Right lobe of liver (tissue), 6 donors: ENCODE results near the gene RIMBP2. TPM values are rescaled to one million over a fixed set of nuclear protein-coding genes. Genes with fewer than 3 reads are reported as not detected.

Source experiments
- ATAC-seq, 4 donors: fragments of 200-7000 bp; cut with Tn5 transposase; one replicate each; pipeline ENCODE4 v1.9.1; 2020; ENCODE audit warnings: mild to moderate bottlenecking in 4 of 4, moderate library complexity in 4 of 4
- DNase-seq, 3 donors: peaks; one replicate each; pipeline ENCODE4 v3.0.0-alpha.2; 2020
- H3K27ac ChIP-seq, 3 donors: fragments of 200-600 bp; one replicate each; pipeline ENCODE4 v1.8.0; 2022
- H3K27me3 ChIP-seq, 2 donors: fragments of 200-600 bp; one replicate each; pipeline ENCODE4 v1.8.0; 2022
- H3K36me3 ChIP-seq, 4 donors: fragments of 200-600 bp; sonication (generic) in 1 of 4; one replicate each; pipeline versions ENCODE4 v1.5.1 to v1.8.0; 2017 to 2022; ENCODE audit warnings: control low read depth in 1 of 4
- H3K4me1 ChIP-seq, 4 donors: fragments of 200-600 bp; sonication (generic) in 1 of 4; one replicate each; pipeline versions ENCODE4 v1.5.1 to v1.8.0; 2017 to 2022; ENCODE audit warnings: control low read depth in 1 of 4
- H3K4me3 ChIP-seq, 3 donors: fragments of 200-600 bp; one replicate each; pipeline ENCODE4 v1.8.0; 2022
- H3K9me3 ChIP-seq, 4 donors: fragments of 200-600 bp; sonication (generic) in 1 of 4; one replicate each; pipeline versions ENCODE4 v1.5.1 to v1.8.0; 2017 to 2022; ENCODE audit warnings: control low read depth in 1 of 4
- CTCF ChIP-seq, 4 donors: fragments of 200-600 bp in 3 of 4; fragments of 450-650 bp in 1 of 4; IDR thresholded peaks; one replicate each; pipeline versions ENCODE4 v1.5.1 to v1.8.0; 2016 to 2022; ENCODE audit warnings: antibody characterized with exemption in 4 of 4, mild to moderate bottlenecking in 2 of 4
- POLR2A ChIP-seq: fragments of 450-650 bp; IDR thresholded peaks from one replicate; pipeline ENCODE4 v1.6.1; 2017; ENCODE audit warnings: antibody characterized with exemption, mild to moderate bottlenecking
- WGBS: methylation state at CpG from one replicate; pipeline ENCODE4 v1.1.6; 2018; ENCODE audit warnings: low coverage, low lambda C conversion rate; ENCODE audit not compliant: insufficient coverage; ENCODE audit errors: missing lambda C conversion rate; 5-methylcytosine and 5-hydroxymethylcytosine counted together
- intact Hi-C, 2 donors: fragments of 100-400 bp; cut with DNase I; formaldehyde crosslinking; loops; one replicate each; pipeline versions ENCODE4 v1.11.2 to v1.14.1; 2022
- total RNA-seq, 6 experiments: library from RNA; depleted of rRNA in 2 of 6; stranded (reverse); fragments of >200 nt in 2 of 6; fragmentation: NEBNext Ultra II Directional in 3 of 6; extraction: Animal tissue kit (Norgen Biotek cat#: 25700) in 3 of 6; gene quantifications; one replicate each; pipeline versions ENCODE4 v1.1.0 to v1.2.4, GENCODE V29; 2016 to 2023
- donor health status: DM: no; HTN: yes; CAD: no.
- donor health status: DM: no; HTN: no; CAD: no.
- donor health status: DM: no; HTN: no; CAD: no.
- donor health status: DM: no; HTN: yes; CAD: no.
- donor health status: DM: no; HTN: yes; CAD: no.

The RIMBP2 gene
- total RNA-seq, 6 experiments from 2014 or later: 0.04 to 0.19 TPM; not detected in 4

- no peaks in the 10 kb centered on the region for H3K36me3 ChIP-seq
- no peaks in the 10 kb centered on the region for H3K9me3 ChIP-seq
- H3K27ac ChIP-seq: no peak overlapping the region
- no peak for DNase-seq
- 87% methylated on average over 12 of the region's 12 CpGs for WGBS
- no peaks in the 10 kb centered on the region for H3K4me1 ChIP-seq
- H3K27me3 ChIP-seq: no peaks in the 10 kb centered on the region
- H3K4me3 ChIP-seq: no peak overlapping the region
- no peak for ATAC-seq
- intact Hi-C loops: no loop called here
- TF ChIP-seq CTCF (IDR thresholded peaks at IDR 0.05): no peak
- no peak for TF ChIP-seq POLR2A
These were observed 109.9 kb downstream of the RIMBP2 start for GRCh38 chr12:130606231-130606630.

GRCh38 chr12:130603396-130603965, 112.6 kb downstream of the RIMBP2 start:
- intact Hi-C loops: no loop called here
- no peak overlapping the region for H3K4me3 ChIP-seq
- H3K36me3 ChIP-seq: no peaks in the 10 kb centered on the region
- DNase-seq (no peak), ATAC-seq (no peak)
- no peaks in the 10 kb centered on the region for H3K4me1 ChIP-seq
- no peak overlapping the region for H3K27ac ChIP-seq
- TF ChIP-seq CTCF (IDR thresholded peaks at IDR 0.05) (no peak), POLR2A (no peak)
- H3K9me3 ChIP-seq: no peaks in the 10 kb centered on the region
- no peaks in the 10 kb centered on the region for H3K27me3 ChIP-seq
- 59% methylated on average over 6 of the region's 8 CpGs for WGBS

- WGBS: 63% methylated on average over 8 of the region's 8 CpGs
- Histone ChIP-seq H3K27me3 (no peaks in the 10 kb centered on the region), H3K4me3 (no peak overlapping the region), H3K27ac (no peak overlapping the region), H3K36me3 (no peaks in the 10 kb centered on the region), H3K9me3 (no peaks in the 10 kb centered on the region), H3K4me1 (no peaks in the 10 kb centered on the region)
- ATAC-seq (no peak), DNase-seq (no peak)
- TF ChIP-seq POLR2A (no peak), CTCF (IDR thresholded peaks at IDR 0.05) (no peak)
- intact Hi-C loops: no loop called here
These were observed 113.8 kb downstream of the RIMBP2 start for GRCh38 chr12:130602251-130602650.

- WGBS: 20% methylated on average over 1 of the region's 1 CpG
- H3K27me3 ChIP-seq: no peaks in the 10 kb centered on the region
- intact Hi-C loops: no loop called here
- DNase-seq (no peak), ATAC-seq (no peak)
- TF ChIP-seq POLR2A (no peak), CTCF (IDR thresholded peaks at IDR 0.05) (no peak)
- H3K9me3 ChIP-seq: no peaks in the 10 kb centered on the region
- H3K27ac ChIP-seq: no peak overlapping the region
- no peaks in the 10 kb centered on the region for H3K4me1 ChIP-seq
- no peak overlapping the region for H3K4me3 ChIP-seq
- H3K36me3 ChIP-seq: no peaks in the 10 kb centered on the region
These were observed 114.8 kb downstream of the RIMBP2 start for GRCh38 chr12:130601327-130601726.

GRCh38 chr12:130596241-130596640, 119.9 kb downstream of the RIMBP2 start:
- ATAC-seq (no peak), DNase-seq (no peak)
- no peaks in the 10 kb centered on the region for H3K9me3 ChIP-seq
- intact Hi-C loops: no loop called here
- H3K27ac ChIP-seq: no peak overlapping the region
- no peaks in the 10 kb centered on the region for H3K4me1 ChIP-seq
- TF ChIP-seq CTCF (IDR thresholded peaks at IDR 0.05) (no peak), POLR2A (no peak)
- H3K36me3 ChIP-seq: no peaks in the 10 kb centered on the region
- 52% methylated on average over 9 of the region's 9 CpGs for WGBS
- no peak overlapping the region for H3K4me3 ChIP-seq
- H3K27me3 ChIP-seq: no peaks in the 10 kb centered on the region
